SU-DHL-6 (cell line): ENCODE data around the gene PRR33.

ENCODE experiments used
- H2AFZ ChIP-seq: fragments of 200-600 bp; sonication (generic); 2 replicates; pipeline ENCODE4 v1.6.1; 2014; ENCODE audit warnings: low read depth, mild to moderate bottlenecking, moderate library complexity, mixed read lengths, antibody characterized with exemption, low read length; ENCODE audit not compliant: severe bottlenecking
- H3F3A ChIP-seq: fragments of 200-600 bp; shearing (Covaris generic); 2 replicates; pipeline ENCODE4 v1.6.0; 2016; ENCODE audit warnings: antibody characterized with exemption, mild to moderate bottlenecking; ENCODE audit not compliant: insufficient read depth
- H3K27ac ChIP-seq: fragments of 200-600 bp; sonication (generic); 2 replicates; pipeline ENCODE4 v1.5.1; 2016; ENCODE audit warnings: low read depth, mild to moderate bottlenecking, low read length, moderate library complexity, mixed read lengths
- H3K27me3 ChIP-seq: fragments of 200-600 bp; sonication (generic), shearing (Covaris generic); 2 replicates; pipeline ENCODE4 v1.6.0; 2014; ENCODE audit warnings: mild to moderate bottlenecking, low read length
- H3K36me3 ChIP-seq: fragments of 200-600 bp; sonication (generic); 2 replicates; pipeline ENCODE4 v1.6.1; 2014; ENCODE audit warnings: mild to moderate bottlenecking, low read length, mixed read lengths
- H3K4me2 ChIP-seq: fragments of 300-600, 200-600 bp; shearing (Covaris generic), sonication (generic); 2 replicates; pipeline ENCODE4 v1.6.0; 2014; ENCODE audit warnings: low read length, low read depth, mild to moderate bottlenecking; ENCODE audit not compliant: poor library complexity, severe bottlenecking
- H3K4me3 ChIP-seq: fragments of 200-600 bp; sonication (generic); 2 replicates; pipeline ENCODE4 v1.5.1; 2014; ENCODE audit warnings: antibody characterized with exemption, low read length, mild to moderate bottlenecking, mixed read lengths; ENCODE audit not compliant: insufficient read depth, poor library complexity, severe bottlenecking
- H3K79me2 ChIP-seq: fragments of 200-600 bp; sonication (generic); 2 replicates; pipeline ENCODE4 v1.6.1; 2014; ENCODE audit warnings: mild to moderate bottlenecking, low read length, moderate library complexity; ENCODE audit not compliant: insufficient read depth
- H3K9ac ChIP-seq: fragments of 200-600 bp; sonication (generic); 2 replicates; pipeline ENCODE4 v1.7.0; 2014; ENCODE audit warnings: mild to moderate bottlenecking, low read length
- H3K9me2 ChIP-seq: fragments of 200-600 bp; sonication (generic); replicated peaks from 2 replicates; pipeline ENCODE4 v1.6.1; 2014; ENCODE audit warnings: low read length; ENCODE audit not compliant: insufficient read depth
- H3K9me3 ChIP-seq: fragments of 200-600 bp; sonication (generic); 2 replicates; pipeline ENCODE4 v1.6.1; 2014; ENCODE audit warnings: low read length, mixed read lengths; ENCODE audit not compliant: insufficient read depth
- H4K20me1 ChIP-seq: fragments of 200-600 bp; sonication (generic); 2 replicates; pipeline ENCODE4 v1.6.1; 2014; ENCODE audit warnings: low read depth, mild to moderate bottlenecking, antibody characterized with exemption, low read length, moderate library complexity, mixed read lengths
- EZH2phosphoT487 ChIP-seq: fragments of 200-600 bp; sonication (generic), shearing (Covaris generic); conservative IDR thresholded peaks from 2 replicates; pipeline ENCODE4 v1.6.1; 2018; ENCODE audit warnings: mild to moderate bottlenecking, antibody characterized with exemption, low read length, moderate library complexity, mixed read lengths
- TF ChIP-seq, protein P1 (sequence below): fragments of 200-600 bp; sonication (generic); IDR thresholded peaks from one replicate; pipeline ENCODE4 v1.5.1; 2017; ENCODE audit warnings: antibody characterized with exemption, mild to moderate bottlenecking, low read length, moderate library complexity; ENCODE audit not compliant: insufficient read depth, poor library complexity, severe bottlenecking

PRR33 gene

GRCh38 chr11:1868636-1869291 is 22.9 kb downstream of the PRR33 start:
- H3K27me3 ChIP-seq = no peaks in the 10 kb centered on the region
- no peaks in the 10 kb centered on the region for H3K79me2 ChIP-seq
- no peak overlapping the region for H2AFZ ChIP-seq
- H4K20me1 ChIP-seq = no peaks in the 10 kb centered on the region; the same call in 1 of the 2 replicates
- H3K9me3 ChIP-seq = no peaks in the 10 kb centered on the region
- no peaks in the 10 kb centered on the region for H3K36me3 ChIP-seq
- TF ChIP-seq, protein P1, sequence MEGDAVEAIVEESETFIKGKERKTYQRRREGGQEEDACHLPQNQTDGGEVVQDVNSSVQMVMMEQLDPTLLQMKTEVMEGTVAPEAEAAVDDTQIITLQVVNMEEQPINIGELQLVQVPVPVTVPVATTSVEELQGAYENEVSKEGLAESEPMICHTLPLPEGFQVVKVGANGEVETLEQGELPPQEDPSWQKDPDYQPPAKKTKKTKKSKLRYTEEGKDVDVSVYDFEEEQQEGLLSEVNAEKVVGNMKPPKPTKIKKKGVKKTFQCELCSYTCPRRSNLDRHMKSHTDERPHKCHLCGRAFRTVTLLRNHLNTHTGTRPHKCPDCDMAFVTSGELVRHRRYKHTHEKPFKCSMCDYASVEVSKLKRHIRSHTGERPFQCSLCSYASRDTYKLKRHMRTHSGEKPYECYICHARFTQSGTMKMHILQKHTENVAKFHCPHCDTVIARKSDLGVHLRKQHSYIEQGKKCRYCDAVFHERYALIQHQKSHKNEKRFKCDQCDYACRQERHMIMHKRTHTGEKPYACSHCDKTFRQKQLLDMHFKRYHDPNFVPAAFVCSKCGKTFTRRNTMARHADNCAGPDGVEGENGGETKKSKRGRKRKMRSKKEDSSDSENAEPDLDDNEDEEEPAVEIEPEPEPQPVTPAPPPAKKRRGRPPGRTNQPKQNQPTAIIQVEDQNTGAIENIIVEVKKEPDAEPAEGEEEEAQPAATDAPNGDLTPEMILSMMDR = no peak
- TF ChIP-seq EZH2phosphoT487 = no peak
- H3K4me3 ChIP-seq = no peak overlapping the region
- no peaks in the 10 kb centered on the region for H3F3A ChIP-seq
- no peak overlapping the region for H3K27ac ChIP-seq
- H3K9ac ChIP-seq = no peak overlapping the region
- no peak overlapping the region for H3K4me2 ChIP-seq
- H3K9me2 ChIP-seq = no peaks in the 10 kb centered on the region

GRCh38 chr11:1868056-1868635 is 23.5 kb downstream of the PRR33 start:
- TF ChIP-seq, protein P1 = no peak
- no peak for TF ChIP-seq EZH2phosphoT487
- H3F3A ChIP-seq = no peaks in the 10 kb centered on the region
- no peaks in the 10 kb centered on the region for H3K27me3 ChIP-seq
- no peak overlapping the region for H3K27ac ChIP-seq
- H3K9me2 ChIP-seq = no peaks in the 10 kb centered on the region
- H3K4me3 ChIP-seq = no peak overlapping the region
- H3K9me3 ChIP-seq = no peaks in the 10 kb centered on the region
- H3K79me2 ChIP-seq = no peaks in the 10 kb centered on the region
- no peaks in the 10 kb centered on the region for H3K36me3 ChIP-seq
- no peak overlapping the region for H2AFZ ChIP-seq
- no peak overlapping the region for H3K4me2 ChIP-seq
- no peak overlapping the region for H3K9ac ChIP-seq
- no peaks in the 10 kb centered on the region; the same call in 1 of the 2 replicates for H4K20me1 ChIP-seq

DNA sequence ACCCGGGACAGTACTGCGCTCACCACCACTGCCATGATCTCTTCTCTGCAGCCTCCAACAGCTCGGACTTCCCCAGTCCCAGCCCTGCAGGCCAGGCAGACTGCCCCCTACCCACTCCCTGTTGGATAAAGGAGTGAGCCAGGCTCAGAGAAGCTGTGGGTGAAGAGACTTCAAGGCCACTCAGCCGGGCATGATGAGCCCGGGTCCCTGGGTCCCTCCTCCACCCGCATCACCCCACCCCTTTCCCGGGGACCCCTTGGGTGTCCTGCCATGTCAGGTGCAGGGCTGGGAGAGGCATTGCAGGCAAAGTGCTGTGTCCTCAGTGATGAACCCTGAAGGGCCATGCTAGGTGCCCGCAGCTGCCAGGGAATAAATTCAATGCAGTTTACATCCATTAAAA is 24.3 kb downstream of the PRR33 start:
- H3K9me2 ChIP-seq = no peaks in the 10 kb centered on the region
- no peak for TF ChIP-seq EZH2phosphoT487
- TF ChIP-seq, protein P1 = no peak
- H3K27me3 ChIP-seq = no peaks in the 10 kb centered on the region
- H3K9me3 ChIP-seq = no peaks in the 10 kb centered on the region
- no peak overlapping the region for H3K4me3 ChIP-seq
- H2AFZ ChIP-seq = no peak overlapping the region
- H3F3A ChIP-seq = no peaks in the 10 kb centered on the region
- H3K27ac ChIP-seq = no peak overlapping the region
- H3K36me3 ChIP-seq = no peaks in the 10 kb centered on the region
- H3K79me2 ChIP-seq = no peaks in the 10 kb centered on the region
- H3K4me2 ChIP-seq = no peak overlapping the region
- no peaks in the 10 kb centered on the region; the same call in 1 of the 2 replicates for H4K20me1 ChIP-seq
- no peak overlapping the region for H3K9ac ChIP-seq
